GM23338 (cell line): ENCODE data around the gene TTLL9. TPM values are rescaled to one million over a fixed set of nuclear protein-coding genes. Genes with fewer than 3 reads are reported as not detected.

Experiments used
- ATAC-seq: fragments of 200-7000 bp; cut with Tn5 transposase; 3 replicates; pipeline ENCODE4 v1.9.1; 2020
- DNase-seq: peaks from one replicate; pipeline ENCODE4 v3.0.0-alpha.2; 2015; ENCODE audit warnings: low spot score
- H2AFZ ChIP-seq: fragments of 200-600 bp; sonication (generic); 2 replicates; pipeline ENCODE4 v1.8.0; 2016; ENCODE audit warnings: antibody characterized with exemption, mild to moderate bottlenecking, moderate library complexity
- H3F3A ChIP-seq: fragments of 200-600 bp; sonication (generic); replicated peaks from 2 replicates; pipeline ENCODE4 v1.8.0; 2017; ENCODE audit warnings: antibody characterized with exemption, mixed run types, low read depth
- H3K27ac ChIP-seq: fragments of 200-600 bp; sonication (generic); 2 replicates; pipeline ENCODE4 v1.6.1; 2016; ENCODE audit warnings: low read depth
- H3K27me3 ChIP-seq: fragments of 200-600 bp; sonication (generic); 2 replicates; pipeline ENCODE4 v1.8.0; 2016; ENCODE audit warnings: mild to moderate bottlenecking, mixed run types, moderate library complexity; ENCODE audit not compliant: insufficient read depth
- H3K36me3 ChIP-seq: fragments of 200-600 bp; sonication (generic); 2 replicates; pipeline ENCODE4 v1.8.0; 2016; ENCODE audit warnings: mild to moderate bottlenecking; ENCODE audit not compliant: insufficient read depth
- H3K4me1 ChIP-seq: fragments of 200-600 bp; sonication (generic); 2 replicates; pipeline ENCODE4 v1.8.0; 2016; ENCODE audit warnings: mild to moderate bottlenecking, moderate library complexity; ENCODE audit not compliant: insufficient read depth
- H3K4me2 ChIP-seq: fragments of 200-600 bp; sonication (generic); 2 replicates; pipeline ENCODE4 v1.7.1; 2017; ENCODE audit warnings: mixed run types
- H3K4me3 ChIP-seq: fragments of 200-600 bp; sonication (generic); 2 replicates; pipeline ENCODE4 v1.6.1; 2016; ENCODE audit warnings: mixed run types
- H3K79me2 ChIP-seq: fragments of 200-600 bp; sonication (generic); replicated peaks from 2 replicates; pipeline ENCODE4 v1.8.0; 2017; ENCODE audit warnings: mild to moderate bottlenecking; ENCODE audit not compliant: insufficient read depth
- H3K9me2 ChIP-seq: fragments of 200-600 bp; sonication (generic); 2 replicates; pipeline ENCODE4 v1.8.0; 2017; ENCODE audit not compliant: insufficient read depth
- H4K20me1 ChIP-seq: fragments of 200-600 bp; sonication (generic); replicated peaks from 2 replicates; pipeline ENCODE4 v1.8.0; 2017; ENCODE audit warnings: mild to moderate bottlenecking; ENCODE audit not compliant: insufficient read depth
- H3K27ac Mint-ChIP-seq: 2 replicates; pipeline ENCODE4 v1.8.0; 2020; ENCODE audit warnings: inconsistent platforms, mild to moderate bottlenecking, moderate library complexity, mixed read lengths
- H3K27me3 Mint-ChIP-seq: 3 replicates; pipeline ENCODE4 v1.8.0; 2022; ENCODE audit warnings: low read depth, mild to moderate bottlenecking, moderate library complexity, mixed read lengths, inconsistent platforms; ENCODE audit not compliant: insufficient read depth, poor library complexity
- H3K36me3 Mint-ChIP-seq: 3 replicates; pipeline ENCODE4 v1.8.0; 2021; ENCODE audit warnings: low read depth, mild to moderate bottlenecking, inconsistent platforms, moderate library complexity, mixed read lengths
- H3K4me1 Mint-ChIP-seq: 3 replicates; pipeline ENCODE4 v1.8.0; 2020; ENCODE audit warnings: mild to moderate bottlenecking, inconsistent platforms, mixed read lengths
- H3K4me3 Mint-ChIP-seq: 3 replicates; pipeline ENCODE4 v1.8.0; 2021; ENCODE audit warnings: moderate library complexity, mild to moderate bottlenecking, inconsistent platforms, mixed read lengths
- H3K9me3 Mint-ChIP-seq: 3 replicates; pipeline ENCODE4 v1.8.0; 2020; ENCODE audit warnings: moderate library complexity, mild to moderate bottlenecking, inconsistent platforms, mixed read lengths
- CREB1 ChIP-seq: fragments of 250-450 bp; sonication (Bioruptor Pico); IDR thresholded peaks from 2 replicates; pipeline ENCODE4 v1.5.0; 2020; ENCODE audit warnings: low read depth, mild to moderate bottlenecking, moderate library complexity
- CTCF ChIP-seq, 2 experiments: fragments of 200-600 bp in 1 of 2; sonication (generic) in 1 of 2; conservative IDR thresholded peaks; 2 replicates each; pipeline versions ENCODE4 v1.5.1 to v1.6.1; 2016 to 2017; ENCODE audit warnings: antibody characterized with exemption in 2 of 2, low read depth in 2 of 2, mild to moderate bottlenecking in 2 of 2, moderate library complexity in 1 of 2
- ETS1 ChIP-seq: IDR thresholded peaks from 2 replicates; pipeline ENCODE4 v1.6.1; 2016; ENCODE audit warnings: antibody characterized with exemption
- EZH2 ChIP-seq: fragments of 200-600 bp; sonication (generic); IDR thresholded peaks from one replicate; pipeline ENCODE4 v1.8.0; 2017; ENCODE audit warnings: antibody characterized with exemption, mild to moderate bottlenecking, low read depth; ENCODE audit not compliant: unreplicated experiment
- EZH2phosphoT487 ChIP-seq: fragments of 200-600 bp; sonication (generic); IDR thresholded peaks from one replicate; pipeline ENCODE4 v1.8.1; 2018; ENCODE audit warnings: antibody characterized with exemption; ENCODE audit not compliant: unreplicated experiment
- JUNB ChIP-seq: IDR thresholded peaks from one replicate; pipeline ENCODE4 v1.6.1; 2016; ENCODE audit warnings: antibody characterized with exemption; ENCODE audit not compliant: unreplicated experiment
- NANOG ChIP-seq: IDR thresholded peaks from 2 replicates; pipeline ENCODE4 v1.6.1; 2016; ENCODE audit warnings: antibody characterized with exemption, borderline replicate concordance
- POLR2AphosphoS5 ChIP-seq: IDR thresholded peaks from 2 replicates; pipeline ENCODE4 v1.6.1; 2016; ENCODE audit warnings: antibody characterized with exemption, low read depth
- REST ChIP-seq: IDR thresholded peaks from one replicate; pipeline ENCODE4 v1.6.1; 2018; ENCODE audit warnings: antibody characterized with exemption; ENCODE audit not compliant: unreplicated experiment
- STAT1 ChIP-seq: IDR thresholded peaks from one replicate; pipeline ENCODE4 v1.6.1; 2016; ENCODE audit warnings: antibody characterized with exemption; ENCODE audit not compliant: unreplicated experiment
- ZNF114 ChIP-seq: fragments of 250-450 bp; sonication (Bioruptor Pico); IDR thresholded peaks from 2 replicates; pipeline ENCODE4 v1.5.0; 2020; ENCODE audit warnings: mild to moderate bottlenecking, moderate library complexity
- ZNF331 ChIP-seq: fragments of 250-450 bp; sonication (Bioruptor Pico); IDR thresholded peaks from 2 replicates; pipeline ENCODE4 v1.5.0; 2020; ENCODE audit warnings: low read depth, mild to moderate bottlenecking, moderate library complexity
- ZNF462 ChIP-seq: fragments of 250-450 bp; sonication (Bioruptor Pico); IDR thresholded peaks from 2 replicates; pipeline ENCODE4 v1.5.0; 2020; ENCODE audit warnings: mild to moderate bottlenecking, moderate library complexity
- polyA plus RNA-seq: library from polyadenylated mRNA; unstranded; fragments of >200 nt; fragmentation: Nextera tagmentation; extraction: Ambion mirVana; gene quantifications from 2 replicates; pipeline ENCODE4 v1.2.1, GENCODE V29; 2016
- total RNA-seq: library from RNA; depleted of rRNA; stranded (reverse); fragments of >200 nt; shearing (Covaris generic); gene quantifications from 2 replicates; pipeline ENCODE4 v1.2.3, GENCODE V29; 2014

Gene TTLL9
- total and polyA plus RNA-seq, 2 experiments from 2014 or later = not detected

- H2AFZ ChIP-seq = no peak overlapping the region
- DNase-seq (no peak), ATAC-seq (no peak)
- no peaks in the 10 kb centered on the region for H3K36me3 ChIP-seq
- peaks cover 66% of the 10 kb centered on the region for H3K9me3 Mint-ChIP-seq
- no peaks in the 10 kb centered on the region for H3K79me2 ChIP-seq
- no peaks in the 10 kb centered on the region for H3K9me2 ChIP-seq
- no peaks in the 10 kb centered on the region for H3K27me3 ChIP-seq
- no peak overlapping the region for H3K27ac Mint-ChIP-seq
- no peaks in the 10 kb centered on the region; the same call in 2 of the 3 replicates for H3K36me3 Mint-ChIP-seq
- H3K27me3 Mint-ChIP-seq = peaks cover 22% of the 10 kb centered on the region
- H3F3A ChIP-seq = peaks cover 9% of the 10 kb centered on the region
- H3K4me2 ChIP-seq = no peak overlapping the region
- H3K4me3 Mint-ChIP-seq = no peak overlapping the region
- no peak overlapping the region for H3K27ac ChIP-seq
- peaks cover 42% of the 10 kb centered on the region for H3K4me1 ChIP-seq
- H4K20me1 ChIP-seq = no peaks in the 10 kb centered on the region
- no peak overlapping the region for H3K4me3 ChIP-seq
- no peak for TF ChIP-seq CREB1 (CRISPR knock-in tag)
- TF ChIP-seq STAT1 = no peak
- no peak for TF ChIP-seq NANOG
- TF ChIP-seq ZNF462 (CRISPR knock-in tag) = no peak
- TF ChIP-seq EZH2phosphoT487 = no peak
- TF ChIP-seq ETS1 = no peak
- no peak for TF ChIP-seq ZNF114 (CRISPR knock-in tag)
- TF ChIP-seq JUNB = no peak
- TF ChIP-seq POLR2AphosphoS5 = no peak
- TF ChIP-seq ZNF331 = no peak
- no peak for TF ChIP-seq EZH2
- TF ChIP-seq CTCF (conservative IDR thresholded peaks at IDR 0.05; ENCODE audit: low read depth in 2 of 2) = no peak
- no peak for TF ChIP-seq REST
- H3K4me1 Mint-ChIP-seq = peaks cover 62% of the 10 kb centered on the region
Measured at GRCh38 chr20:31915491-31916280, 45.3 kb downstream of the TTLL9 start.
